GM10248 (cell line): ENCODE results near the gene C20orf96.

Experiments
- CTCF ChIA-PET: fragments of 300-600 bp; sonication (Branson Sonifier 250); formaldehyde crosslinking; extraction: SDS; loops from one replicate; lab custom pipeline; 2021; ENCODE audit warnings: antibody characterized with exemption; lab: Yijun Ruan, JAX
- POLR2A ChIA-PET: fragments of 350-650 bp; sonication (Branson Sonifier 250); formaldehyde crosslinking; extraction: SDS; loops from one replicate; lab custom pipeline; 2020; ENCODE audit warnings: antibody characterized with exemption; lab: Yijun Ruan, JAX
- DNase-seq: peaks from one replicate; pipeline ENCODE4 v3.0.0; 2012; ENCODE audit errors: extremely low spot score
- CTCF ChIP-seq: IDR thresholded peaks from 2 replicates; pipeline ENCODE4 v1.5.1; 2012; ENCODE audit warnings: mild to moderate bottlenecking, low read depth; ENCODE audit errors: extremely low read depth, missing control alignments, control extremely low read depth

The C20orf96 gene

GRCh38 chr20:324177-325044 is 33.9 kb upstream of the C20orf96 start:
- no peak for TF ChIP-seq CTCF
- ChIA-PET POLR2A (interaction anchor here (1.3 kb wide), 1 partner anchor 110 kb away, joined by 3 read pairs; no protein-coding TSS in a partner anchor), CTCF (interaction anchor here (0.8 to 1.7 kb wide), 8 partner anchors 12 to 58 kb away, joined by 3 to 6 read pairs (median 3); no protein-coding TSS in a partner anchor)
- DNase-seq, result peak; percentile 90

GRCh38 chr20:316316-317068 is 25.9 kb upstream of the C20orf96 start:
- TF ChIP-seq CTCF, result no peak
- DNase-seq, result no peak
- CTCF ChIA-PET, result no interaction called here
- POLR2A ChIA-PET, result no interaction called here

GRCh38 chr20:313948-314347 is 23.4 kb upstream of the C20orf96 start:
- ChIA-PET POLR2A (no interaction called here), CTCF (no interaction called here)
- no peak for TF ChIP-seq CTCF
- DNase-seq, result no peak

GRCh38 chr20:313402-313801 is 22.9 kb upstream of the C20orf96 start:
- no peak for TF ChIP-seq CTCF
- POLR2A ChIA-PET, result no interaction called here
- CTCF ChIA-PET, result interaction anchor here (1.4 to 1.7 kb wide), 3 partner anchors 10 to 31 kb away, joined by 3 to 6 read pairs (median 4); no protein-coding TSS in a partner anchor
- DNase-seq, result no peak

GRCh38 chr20:312866-313265 is 22.3 kb upstream of the C20orf96 start:
- no peak for TF ChIP-seq CTCF
- CTCF ChIA-PET, result interaction anchor here (1.4 to 1.7 kb wide), 4 partner anchors 10 to 47 kb away, joined by 3 to 6 read pairs (median 4); no protein-coding TSS in a partner anchor
- no peak for DNase-seq
- POLR2A ChIA-PET, result no interaction called here

- CTCF ChIA-PET, result interaction anchor here (1.1 to 1.7 kb wide), 5 partner anchors 11 to 46 kb away, joined by 3 to 6 read pairs (median 4); no protein-coding TSS in a partner anchor
- no peak for DNase-seq
- no peak for TF ChIP-seq CTCF
- POLR2A ChIA-PET, result no interaction called here
Observed at GRCh38 chr20:312067-312466, 21.5 kb upstream of the C20orf96 start.
